Activated CD8-positive, alpha-beta memory T cell treated with anti-CD3 and anti-CD28 coated beads, Interleukin-2, amount 50 U/mL, for 1 hour (primary cell): ENCODE results near the gene BBOF1.
"Not testable (repeated sequence)": the region's sequence is repeated elsewhere in the genome, so short reads cannot be mapped to it uniquely, and the experiment has no call there.

Experiments used
- DNase-seq: peaks from one replicate; pipeline ENCODE4 v3.0.0-alpha.2; 2020; ENCODE audit errors: extremely low read depth

BBOF1 gene

GRCh38 chr14:74089251-74090020 is 70.3 kb downstream of the BBOF1 start:
- DNase-seq, result no peak

- no peak for DNase-seq
Observed at GRCh38 chr14:74105381-74105780, 86.2 kb downstream of the BBOF1 start.

GRCh38 chr14:74109369-74109768 is 90.2 kb downstream of the BBOF1 start:
- no peak for DNase-seq

- not testable (repeated sequence) for DNase-seq
Observed at GRCh38 chr14:74111395-74112216, 92.5 kb downstream of the BBOF1 start.
